K562 (cell line): ENCODE data around the gene ZNF429. TPM values are rescaled to one million over a fixed set of nuclear protein-coding genes. Genes with fewer than 3 reads are reported as not detected.
A peak's percentile ranks its signal among the peaks of the same experiment; 100 is the strongest.

ENCODE experiments used
- ATAC-seq: fragments of 200-7000 bp; cut with Tn5 transposase; 3 replicates; pipeline ENCODE4 v1.9.1; 2020; ENCODE audit warnings: moderate library complexity
- BruUV-seq: library from RNA; stranded (reverse); fragments of 400-500 nt; replicated peaks from 2 replicates; lab custom pipeline; 2021; lab: Mats Ljungman, UMichigan
- CTCF ChIA-PET: fragments of 300-600 bp; formaldehyde crosslinking; extraction: SDS; loops from one replicate; lab custom pipeline; 2021; ENCODE audit warnings: low intra/inter-chr PET ratio; lab: Yijun Ruan, JAX
- POLR2A ChIA-PET: fragments of 300-600, 350-650 bp; sonication (Branson Sonifier 250); formaldehyde crosslinking; extraction: SDS; loops from one replicate; lab custom pipeline; 2021; ENCODE audit warnings: antibody characterized with exemption, inconsistent platforms; lab: Yijun Ruan, JAX
- DNase-seq, 4 experiments: peaks; one replicate each; pipeline versions ENCODE4 v3.0.0 to v3.0.0-alpha.2; 2011 to 2018; ENCODE audit warnings: low spot score in 3 of 4, mixed read lengths in 3 of 4; ENCODE audit errors: extremely low read depth in 1 of 4
- FAIRE-seq: peaks from 2 replicates; lab custom pipeline; 2011; peaks lifted over from hg19 to GRCh38; lab: Jason Lieb, UNC
- H2AFZ ChIP-seq: 2 replicates; pipeline ENCODE4 v1.6.0; 2011; ENCODE audit warnings: low read depth, low read length, control low read depth, inconsistent platforms
- H3K27ac ChIP-seq: fragments of 200-600 bp; 3 replicates; pipeline ENCODE4 v1.8.0; 2011; ENCODE audit warnings: low read depth, mild to moderate bottlenecking, control low read depth, inconsistent platforms, low read length, moderate library complexity, mixed read lengths; ENCODE audit errors: extremely low read depth
- H3K27me3 ChIP-seq, 2 experiments: fragments of 300-600 bp in 1 of 2; 2 replicates in 1 of 2; 3 replicates in 1 of 2; pipeline versions ENCODE4 v1.6.0 to v1.8.0; 2011; ENCODE audit warnings: inconsistent platforms in 2 of 2, low read length in 2 of 2, mild to moderate bottlenecking in 1 of 2, mixed read lengths in 1 of 2, moderate library complexity in 1 of 2; ENCODE audit not compliant: control insufficient read depth in 2 of 2, insufficient read depth in 2 of 2
- H3K36me3 ChIP-seq: fragments of 300-600 bp; 3 replicates; pipeline ENCODE4 v1.8.0; 2011; ENCODE audit warnings: mild to moderate bottlenecking, low read length, inconsistent platforms; ENCODE audit not compliant: control insufficient read depth, insufficient read depth
- H3K4me1 ChIP-seq, 2 experiments: fragments of 200-600 bp in 1 of 2; replicated peaks in 1 of 2; 2 replicates in 1 of 2; 3 replicates in 1 of 2; pipeline versions ENCODE4 v1.5.1 to v1.8.0; 2011; ENCODE audit warnings: inconsistent platforms in 2 of 2, low read length in 2 of 2, mild to moderate bottlenecking in 1 of 2, mixed read lengths in 1 of 2, moderate library complexity in 1 of 2; ENCODE audit not compliant: control insufficient read depth in 2 of 2, insufficient read depth in 2 of 2
- H3K4me2 ChIP-seq: 2 replicates; pipeline ENCODE4 v1.6.1; 2011; ENCODE audit warnings: low read length, control low read depth, inconsistent platforms, mixed read lengths; ENCODE audit not compliant: insufficient read depth
- H3K4me3 ChIP-seq: fragments of 200-600 bp; sonication (generic), shearing (Covaris generic); 2 replicates; pipeline ENCODE4 v1.5.1; 2016; ENCODE audit warnings: control low read depth, inconsistent platforms
- H3K79me2 ChIP-seq: fragments of 200-600 bp; 3 replicates; pipeline ENCODE4 v1.8.0; 2011; ENCODE audit warnings: low read length, inconsistent platforms; ENCODE audit not compliant: control insufficient read depth, insufficient read depth
- H3K9ac ChIP-seq, 2 experiments: 2 replicates each; pipeline versions ENCODE4 v1.6.0 to v1.6.1; 2011; ENCODE audit warnings: low read depth in 2 of 2, low read length in 2 of 2, control low read depth in 1 of 2, inconsistent platforms in 1 of 2, mild to moderate bottlenecking in 1 of 2, mixed read lengths in 1 of 2; ENCODE audit not compliant: insufficient read depth in 1 of 2
- H3K9me1 ChIP-seq: one replicate; pipeline ENCODE4 v1.6.0; 2011; ENCODE audit warnings: inconsistent platforms, mild to moderate bottlenecking, low read length, moderate library complexity; ENCODE audit not compliant: control insufficient read depth, insufficient read depth
- H3K9me3 ChIP-seq: replicated peaks from 2 replicates; pipeline ENCODE4 v1.5.1; 2011; ENCODE audit warnings: low read depth, low read length, inconsistent platforms; ENCODE audit not compliant: control insufficient read depth, insufficient read depth
- H4K20me1 ChIP-seq: replicated peaks from 2 replicates; pipeline ENCODE4 v1.6.1; 2011; ENCODE audit warnings: low read length, inconsistent platforms, mixed read lengths; ENCODE audit not compliant: control insufficient read depth, insufficient read depth
- BCL6 ChIP-seq: fragments of 250-450 bp; sonication (Bioruptor Pico); IDR thresholded peaks from 2 replicates; pipeline ENCODE4 v1.4.0; 2020
- C11orf30 ChIP-seq: fragments of 450-650 bp; IDR thresholded peaks from 2 replicates; pipeline ENCODE4 v1.6.1; 2016; ENCODE audit warnings: low read depth, mild to moderate bottlenecking
- FOXP1 ChIP-seq: sonication (generic); formaldehyde crosslinking; IDR thresholded peaks from 2 replicates; pipeline ENCODE4 v1.8.0; 2022; ENCODE audit warnings: mild to moderate bottlenecking, missing genetic modification reagents
- HEY1 ChIP-seq: fragments of 250-450 bp; sonication (Bioruptor Pico); IDR thresholded peaks from 2 replicates; pipeline ENCODE4 v1.5.0; 2020; ENCODE audit warnings: mild to moderate bottlenecking, moderate library complexity, borderline replicate concordance
- HMG20B ChIP-seq: fragments of 250-450 bp; sonication (Bioruptor Pico); IDR thresholded peaks from 2 replicates; pipeline ENCODE4 v1.5.0; 2021; ENCODE audit warnings: mild to moderate bottlenecking
- NR4A1 ChIP-seq, 2 experiments: fragments of 250-450 bp in 1 of 2; fragments of 450-650 bp in 1 of 2; sonication (Bioruptor Pico) in 1 of 2; IDR thresholded peaks; 2 replicates each; pipeline versions ENCODE4 v1.4.0 to v1.6.1; 2016 to 2020; ENCODE audit warnings: mild to moderate bottlenecking in 2 of 2, missing compliant biosample characterization in 1 of 2, missing genetic modification characterization in 1 of 2, moderate library complexity in 1 of 2
- SIRT6 ChIP-seq: IDR thresholded peaks from one replicate; pipeline ENCODE4 v1.6.1; 2012; ENCODE audit warnings: low read depth, mild to moderate bottlenecking, control low read depth, inconsistent platforms, low read length, moderate library complexity
- TAF7 ChIP-seq: fragments of 450-650 bp; IDR thresholded peaks from 2 replicates; pipeline ENCODE4 v1.6.1; 2016; ENCODE audit warnings: missing genetic modification characterization, missing compliant biosample characterization
- ZNF146 ChIP-seq: IDR thresholded peaks from one replicate; pipeline ENCODE4 v1.6.1; 2018; ENCODE audit warnings: missing compliant biosample characterization; ENCODE audit not compliant: unreplicated experiment
- ZNF316 ChIP-seq: fragments of 450-650 bp; IDR thresholded peaks from 2 replicates; pipeline ENCODE4 v1.6.1; 2016
- ZNF507 ChIP-seq: conservative IDR thresholded peaks from 2 replicates; pipeline ENCODE4 v1.6.1; 2017; ENCODE audit warnings: missing genetic modification characterization, missing compliant biosample characterization
- WGBS: fragments of 100-300 bp; shearing (Covaris generic); methylation state at CpG from one replicate; pipeline ENCODE4 v1.1.6; 2016; ENCODE audit warnings: low coverage, mixed read lengths; ENCODE audit not compliant: insufficient coverage; ENCODE audit errors: missing lambda C conversion rate; 5-methylcytosine and 5-hydroxymethylcytosine counted together
- in situ Hi-C: fragments of 300-500 bp; cut with MboI; formaldehyde crosslinking; loops from 4 replicates; pipeline ENCODE4 v1.15.0; 2018; ENCODE audit warnings: inconsistent platforms, mixed read lengths
- intact Hi-C: fragments of 100-400 bp; cut with micrococcal nuclease; formaldehyde crosslinking; loops from 2 replicates; pipeline ENCODE4 v1.14.2; 2022
- polyA plus RNA-seq, 8 experiments: library from polyadenylated mRNA; depleted of rRNA in 4 of 8; stranded (reverse) in 5 of 8; unstranded in 3 of 8; fragments of >200 nt; fragmentation: Nextera tagmentation in 2 of 8; fragmentation: Illumina TruSeq in 1 of 8; extraction: Ambion mirVana in 2 of 8; extraction: Trizol in 1 of 8; gene quantifications; 2 replicates each; pipeline versions ENCODE4 v1.2.1 to v1.2.3, GENCODE V29; 2011 to 2014; ENCODE audit warnings: inconsistent platforms in 1 of 8, missing spikeins in 1 of 8
- total RNA-seq, 7 experiments: library from RNA; depleted of rRNA in 6 of 7; stranded (reverse); fragments of >200 nt in 6 of 7; fragmentation: Illumina TruSeq in 2 of 7; extraction: Trizol in 2 of 7; gene quantifications; 2 replicates each; pipeline versions ENCODE4 v1.2.1 to v1.2.3, GENCODE V29; 2011 to 2021; ENCODE audit warnings: low replicate concordance in 1 of 7
- TF ChIP-seq, protein P1 (sequence below): sonication (generic); formaldehyde crosslinking; IDR thresholded peaks from 2 replicates; pipeline ENCODE4 v1.8.0; 2022; ENCODE audit warnings: mild to moderate bottlenecking, missing genetic modification reagents
- TF ChIP-seq, protein P2 (sequence below), 2 experiments: fragments of 450-650 bp in 1 of 2; sonication (generic) in 1 of 2; formaldehyde crosslinking in 1 of 2; IDR thresholded peaks in 1 of 2; conservative IDR thresholded peaks in 1 of 2; 2 replicates each; pipeline versions ENCODE4 v1.6.1 to v1.8.1; 2016 to 2023; ENCODE audit warnings: mild to moderate bottlenecking in 2 of 2, moderate library complexity in 2 of 2, inconsistent platforms in 1 of 2, missing genetic modification reagents in 1 of 2
- TF ChIP-seq, protein P3 (sequence below): fragments of 450-650 bp; IDR thresholded peaks from 2 replicates; pipeline ENCODE4 v1.7.0; 2016; ENCODE audit warnings: borderline replicate concordance
- TF ChIP-seq, protein P4 (sequence below): fragments of 450-650 bp; formaldehyde crosslinking; conservative IDR thresholded peaks from 2 replicates; pipeline ENCODE4 v1.4.0; 2022; ENCODE audit warnings: mild to moderate bottlenecking, missing genetic modification characterization

Gene ZNF429
- total and polyA plus RNA-seq, 9 of the 15 experiments (the other 6 are each of a cell fraction or from before 2014, with no cell fraction given), result 11.4 to 24.5 (median 16.3) TPM

DNA sequence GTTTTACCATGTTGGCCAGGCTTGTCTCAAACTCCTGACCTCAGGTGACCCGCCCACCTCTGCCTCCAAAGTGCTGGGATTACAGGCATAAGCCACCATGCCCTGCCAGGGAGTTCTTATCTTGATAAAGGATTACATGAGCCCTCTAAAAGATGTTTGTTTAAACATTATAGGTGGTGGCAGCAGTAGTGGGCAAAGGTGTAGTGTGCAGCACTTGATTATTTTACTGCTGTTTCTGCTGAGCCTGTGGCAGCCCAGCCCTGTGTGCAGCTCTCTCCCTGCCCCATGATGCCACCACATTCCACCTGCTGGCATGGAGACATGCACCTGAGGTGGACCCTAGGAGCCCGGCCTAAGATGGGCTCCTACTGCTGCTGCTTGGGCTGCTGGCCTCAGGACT lies 54.0 kb downstream of the ZNF429 start (continued):
- TF ChIP-seq, protein P1, sequence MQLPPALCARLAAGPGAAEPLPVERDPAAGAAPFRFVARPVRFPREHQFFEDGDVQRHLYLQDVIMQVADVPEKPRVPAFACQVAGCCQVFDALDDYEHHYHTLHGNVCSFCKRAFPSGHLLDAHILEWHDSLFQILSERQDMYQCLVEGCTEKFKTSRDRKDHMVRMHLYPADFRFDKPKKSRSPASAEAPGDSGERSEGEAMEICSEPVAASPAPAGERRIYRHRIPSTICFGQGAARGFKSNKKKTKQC (CRISPR knock-in tag), result no peak
- no peak for TF ChIP-seq BCL6 (CRISPR knock-in tag)

DNA sequence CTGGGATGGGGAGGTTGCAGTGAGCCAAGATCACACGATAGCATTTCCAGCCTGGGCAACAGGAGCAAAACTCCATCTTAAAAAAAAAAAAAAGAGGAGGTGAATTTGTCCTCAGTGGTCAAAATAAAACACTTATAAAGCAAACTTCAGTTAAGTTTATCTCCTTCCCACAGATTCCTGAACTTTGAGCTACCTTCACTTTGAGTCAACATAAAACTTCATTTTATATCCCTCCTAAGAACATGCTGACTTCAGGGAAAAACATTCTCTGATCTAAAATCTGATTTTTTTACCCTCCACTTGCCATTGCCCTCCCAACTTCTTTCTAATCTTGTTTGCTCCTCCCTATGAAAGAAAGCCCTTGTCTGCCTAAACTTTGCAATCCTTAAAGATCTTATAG lies 59.0 kb downstream of the ZNF429 start:
- intact Hi-C loops, result no loop called here
- no peaks in the 10 kb centered on the region for H3K9me1 ChIP-seq
- no peak overlapping the region for H3K9ac ChIP-seq
- no peak overlapping the region for H3K4me3 ChIP-seq
- no peak for FAIRE-seq
- no peak overlapping the region for H3K4me2 ChIP-seq
- WGBS, result 0% methylated on average over 1 of the region's 1 CpG
- H3K36me3 ChIP-seq, result no peaks in the 10 kb centered on the region
- BruUV-seq, result no TSS peak
- ChIA-PET CTCF (no interaction called here), POLR2A (interaction anchor here (0.9 to 1.3 kb wide), 2 partner anchors 10 to 29 kb away, joined by 4 to 5 read pairs; no protein-coding TSS in a partner anchor)
- in situ Hi-C loops, result no loop called here
- ATAC-seq, result no peak
- H4K20me1 ChIP-seq, result no peaks in the 10 kb centered on the region
- DNase-seq, result no peak
- no peaks in the 10 kb centered on the region for H3K9me3 ChIP-seq
- 0 out of 2 replicates have a peak, but pooled peaks have one; percentile 18 for TF ChIP-seq ZNF316
- TF ChIP-seq, protein P2, sequence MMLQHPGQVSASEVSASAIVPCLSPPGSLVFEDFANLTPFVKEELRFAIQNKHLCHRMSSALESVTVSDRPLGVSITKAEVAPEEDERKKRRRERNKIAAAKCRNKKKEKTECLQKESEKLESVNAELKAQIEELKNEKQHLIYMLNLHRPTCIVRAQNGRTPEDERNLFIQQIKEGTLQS (IDR thresholded peaks at IDR 0.05), result no peak
- TF ChIP-seq, protein P2 (CRISPR knock-in tag; conservative IDR thresholded peaks at IDR 0.05), result no peak
- TF ChIP-seq C11orf30, result 0 out of 2 replicates have a peak, but pooled peaks have one; percentile 10
- TF ChIP-seq NR4A1 (CRISPR knock-in tag; IDR thresholded peaks at IDR 0.05), result no peak
- no peak for TF ChIP-seq NR4A1 (tag; IDR thresholded peaks at IDR 0.05)
- TF ChIP-seq TAF7 (tag), result no peak
- no peak for TF ChIP-seq SIRT6
- TF ChIP-seq HEY1, result no peak
- TF ChIP-seq, protein P3, sequence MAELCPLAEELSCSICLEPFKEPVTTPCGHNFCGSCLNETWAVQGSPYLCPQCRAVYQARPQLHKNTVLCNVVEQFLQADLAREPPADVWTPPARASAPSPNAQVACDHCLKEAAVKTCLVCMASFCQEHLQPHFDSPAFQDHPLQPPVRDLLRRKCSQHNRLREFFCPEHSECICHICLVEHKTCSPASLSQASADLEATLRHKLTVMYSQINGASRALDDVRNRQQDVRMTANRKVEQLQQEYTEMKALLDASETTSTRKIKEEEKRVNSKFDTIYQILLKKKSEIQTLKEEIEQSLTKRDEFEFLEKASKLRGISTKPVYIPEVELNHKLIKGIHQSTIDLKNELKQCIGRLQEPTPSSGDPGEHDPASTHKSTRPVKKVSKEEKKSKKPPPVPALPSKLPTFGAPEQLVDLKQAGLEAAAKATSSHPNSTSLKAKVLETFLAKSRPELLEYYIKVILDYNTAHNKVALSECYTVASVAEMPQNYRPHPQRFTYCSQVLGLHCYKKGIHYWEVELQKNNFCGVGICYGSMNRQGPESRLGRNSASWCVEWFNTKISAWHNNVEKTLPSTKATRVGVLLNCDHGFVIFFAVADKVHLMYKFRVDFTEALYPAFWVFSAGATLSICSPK, result no peak
- no peak for TF ChIP-seq FOXP1
- TF ChIP-seq, protein P4, sequence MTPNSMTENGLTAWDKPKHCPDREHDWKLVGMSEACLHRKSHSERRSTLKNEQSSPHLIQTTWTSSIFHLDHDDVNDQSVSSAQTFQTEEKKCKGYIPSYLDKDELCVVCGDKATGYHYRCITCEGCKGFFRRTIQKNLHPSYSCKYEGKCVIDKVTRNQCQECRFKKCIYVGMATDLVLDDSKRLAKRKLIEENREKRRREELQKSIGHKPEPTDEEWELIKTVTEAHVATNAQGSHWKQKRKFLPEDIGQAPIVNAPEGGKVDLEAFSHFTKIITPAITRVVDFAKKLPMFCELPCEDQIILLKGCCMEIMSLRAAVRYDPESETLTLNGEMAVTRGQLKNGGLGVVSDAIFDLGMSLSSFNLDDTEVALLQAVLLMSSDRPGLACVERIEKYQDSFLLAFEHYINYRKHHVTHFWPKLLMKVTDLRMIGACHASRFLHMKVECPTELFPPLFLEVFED (CRISPR knock-in tag), result no peak
- TF ChIP-seq ZNF507, result no peak
- no peak for TF ChIP-seq HMG20B (CRISPR knock-in tag)
- no peak for TF ChIP-seq ZNF146
- H2AFZ ChIP-seq, result peak overlapping the region; percentile 23; the same call in 1 of the 2 replicates
- no peaks in the 10 kb centered on the region for H3K27me3 ChIP-seq
- peak overlapping the region; percentile 5; the same call in 1 of the 3 replicates for H3K27ac ChIP-seq
- peaks cover 0 to 3% of the 10 kb centered on the region in 2 experiments; a peak in 1 of 5 replicates for H3K4me1 ChIP-seq
- H3K79me2 ChIP-seq, result no peaks in the 10 kb centered on the region
